ENCODE data around the gene KCNJ6. TPM values are rescaled to one million over a fixed set of nuclear protein-coding genes. Genes with fewer than 3 reads are reported as not detected.

Gene KCNJ6
- total and polyA plus RNA-seq, 9 of the 15 experiments (the other 6 are each of a cell fraction or from before 2014, with no cell fraction given), result 0.06 to 0.21 (median 0.13) TPM; not detected in 1

DNA sequence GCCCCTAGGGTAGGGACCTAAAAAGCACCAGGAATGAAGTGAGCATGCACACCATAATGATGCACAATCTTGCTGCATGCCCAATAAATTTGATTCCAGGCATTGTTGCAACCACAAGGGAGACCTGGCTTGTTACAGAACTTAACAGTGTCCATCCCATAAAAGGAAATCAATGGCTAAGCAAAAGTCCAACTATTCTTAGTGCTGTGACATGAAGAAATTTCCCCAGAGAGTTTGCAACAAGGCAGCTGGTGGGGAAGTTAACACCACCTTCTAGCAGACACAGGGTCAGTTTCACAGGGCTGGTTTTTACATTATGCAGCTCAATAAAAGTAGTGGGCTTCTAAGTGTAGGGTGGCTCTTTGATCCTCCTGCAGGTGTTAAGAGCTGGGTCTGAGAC, 221.1 kb downstream of the KCNJ6 start (continued):
- no peak for TF ChIP-seq ZNF740 (CRISPR knock-in tag; IDR thresholded peaks at IDR 0.05)
- TF ChIP-seq ZNF740 (tag; IDR thresholded peaks at IDR 0.05), result no peak

DNA sequence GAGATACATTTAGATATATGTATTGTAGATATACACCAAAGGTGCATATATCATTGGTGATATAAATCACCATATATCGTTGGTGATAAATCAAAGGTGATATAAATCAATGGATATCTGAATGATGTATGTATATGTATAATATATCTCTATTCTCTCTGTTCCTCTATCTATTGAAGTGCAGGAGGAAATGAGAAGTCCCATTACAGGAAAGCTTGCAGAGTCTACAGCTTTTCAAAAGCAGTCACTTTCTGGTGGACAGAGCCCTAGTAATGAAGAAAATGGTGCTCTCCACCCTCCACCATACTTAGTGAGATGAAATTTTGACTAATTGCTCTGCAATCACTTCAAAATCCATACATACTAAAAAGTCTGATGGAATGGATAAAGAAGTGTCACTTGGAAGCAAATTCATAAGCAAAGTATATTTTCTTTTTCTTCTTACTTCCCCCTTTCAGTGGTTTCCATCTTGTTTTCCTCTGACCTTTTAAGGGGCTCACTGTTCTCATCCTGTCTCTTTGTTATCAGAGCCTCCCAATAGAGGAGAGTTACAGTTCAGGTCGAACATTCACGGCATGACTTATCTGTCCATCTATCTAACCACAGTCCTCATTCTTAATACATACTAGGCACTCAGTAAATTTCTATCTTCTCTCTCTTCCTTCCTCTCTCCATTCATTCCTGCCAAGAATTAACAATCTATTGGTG, 227.2 kb downstream of the KCNJ6 start:
- Histone ChIP-seq H3K4me1 (replicated peaks in 1 of 2; ENCODE audit: control insufficient read depth in 2 of 2, insufficient read depth in 2 of 2, low read length in 2 of 2) (no peaks in the 10 kb centered on the region; a peak in 1 of 5 replicates), H3K4me3 (no peak overlapping the region), H3K4me2 (ENCODE audit: insufficient read depth, low read length) (no peak overlapping the region), H4K20me1 (replicated peaks; ENCODE audit: control insufficient read depth, insufficient read depth, low read length) (no peaks in the 10 kb centered on the region), H3K27me3 (ENCODE audit: control insufficient read depth in 2 of 2, insufficient read depth in 2 of 2, low read length in 2 of 2) (peaks cover 27 to 29% of the 10 kb centered on the region in 2 experiments; a peak in 4 of 5 replicates), H3K27ac (ENCODE audit: extremely low read depth, low read depth, low read length) (no peak overlapping the region), H3K9ac (ENCODE audit: insufficient read depth in 1 of 2, low read depth in 2 of 2, low read length in 2 of 2) (no peak overlapping the region), H2AFZ (ENCODE audit: low read depth, low read length) (no peak overlapping the region), H3K9me1 (ENCODE audit: control insufficient read depth, insufficient read depth, low read length) (no peaks in the 10 kb centered on the region), H3K9me3 (replicated peaks; ENCODE audit: control insufficient read depth, insufficient read depth, low read depth, low read length) (no peaks in the 10 kb centered on the region), H3K36me3 (ENCODE audit: control insufficient read depth, insufficient read depth, low read length) (no peaks in the 10 kb centered on the region), H3K79me2 (ENCODE audit: control insufficient read depth, insufficient read depth, low read length) (no peaks in the 10 kb centered on the region)
- in situ Hi-C loops (cut with MboI), result no loop called here
- ChIA-PET POLR2A (no interaction called here), CTCF (ENCODE audit: low intra/inter-chr PET ratio) (no interaction called here)
- no peak for TF ChIP-seq MED1 (CRISPR knock-in tag; IDR thresholded peaks at IDR 0.05; ENCODE audit: borderline replicate concordance)
- DNase-seq (ENCODE audit: extremely low read depth in 1 of 4, low spot score in 3 of 4) (no peak), FAIRE-seq (no peak), ATAC-seq (no peak)
- BruUV-seq (replicated peaks), result no TSS peak
- WGBS (ENCODE audit: insufficient coverage, low coverage, missing lambda C conversion rate), result 0% methylated on average over 3 of the region's 3 CpGs
- intact Hi-C loops (cut with micrococcal nuclease), result no loop called here

All from K562 (cell line).